Measurements from ENCODE around the gene NUAK2.

Gene NUAK2

DNA sequence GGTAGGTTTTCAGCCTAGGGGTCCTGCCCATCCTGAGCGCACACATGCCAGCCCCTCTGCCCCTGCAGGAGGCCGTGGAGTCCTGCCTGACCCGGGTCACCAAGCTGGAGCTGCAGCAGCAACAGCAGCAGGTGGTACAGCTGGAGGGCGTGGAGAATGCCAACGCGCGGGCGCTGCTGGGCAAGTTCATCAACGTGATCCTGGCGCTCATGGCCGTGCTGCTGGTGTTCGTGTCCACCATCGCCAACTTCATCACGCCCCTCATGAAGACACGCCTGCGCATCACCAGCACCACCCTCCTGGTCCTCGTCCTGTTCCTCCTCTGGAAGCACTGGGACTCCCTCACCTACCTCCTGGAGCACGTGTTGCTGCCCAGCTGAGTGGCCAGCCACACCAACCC lies 49.8 kb downstream of the NUAK2 start:
- no peak for DNase-seq

DNA sequence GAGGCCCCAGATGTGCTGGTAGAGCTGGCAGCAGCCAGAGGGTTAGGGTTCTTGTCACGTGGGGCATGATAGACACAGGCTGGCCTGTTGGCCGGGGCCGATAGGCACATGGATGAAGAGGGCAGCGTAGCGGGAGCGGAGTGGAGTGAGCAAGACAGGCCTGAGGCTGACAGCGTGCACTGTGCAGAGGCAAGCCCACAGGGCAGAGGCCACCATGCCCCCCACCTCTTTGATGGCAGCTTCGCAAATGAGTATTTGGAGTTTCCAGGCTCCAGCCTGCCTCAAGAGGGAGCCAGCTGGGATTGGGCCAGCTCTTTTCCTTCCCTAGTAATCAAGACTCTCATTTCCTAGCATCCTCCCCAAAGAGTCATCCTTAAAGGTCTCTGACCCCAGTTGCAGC lies 50.3 kb downstream of the NUAK2 start:
- DNase-seq, result peak in 1 of 2 donors; percentile 59

DNA sequence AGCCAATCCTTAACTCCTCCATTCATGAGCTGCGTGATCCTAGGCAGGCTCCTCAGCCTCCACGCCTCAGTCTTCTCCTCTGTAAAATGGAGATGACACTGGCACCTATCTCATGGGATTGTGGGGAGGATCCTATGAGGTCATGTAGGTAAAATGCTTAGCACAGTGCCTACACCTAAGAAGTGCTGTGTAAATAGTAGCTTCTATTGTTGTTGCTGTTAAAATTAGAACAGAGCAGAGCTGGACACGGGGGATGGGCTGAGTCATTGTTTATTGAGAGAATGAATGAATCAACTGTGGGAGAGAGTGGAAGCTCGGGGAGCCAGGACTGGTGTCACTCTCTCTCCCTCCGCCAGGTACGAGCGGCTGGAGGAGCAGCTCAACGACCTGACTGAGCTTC lies 50.8 kb downstream of the NUAK2 start:
- DNase-seq, result peak; percentile 48 to 59

DNA sequence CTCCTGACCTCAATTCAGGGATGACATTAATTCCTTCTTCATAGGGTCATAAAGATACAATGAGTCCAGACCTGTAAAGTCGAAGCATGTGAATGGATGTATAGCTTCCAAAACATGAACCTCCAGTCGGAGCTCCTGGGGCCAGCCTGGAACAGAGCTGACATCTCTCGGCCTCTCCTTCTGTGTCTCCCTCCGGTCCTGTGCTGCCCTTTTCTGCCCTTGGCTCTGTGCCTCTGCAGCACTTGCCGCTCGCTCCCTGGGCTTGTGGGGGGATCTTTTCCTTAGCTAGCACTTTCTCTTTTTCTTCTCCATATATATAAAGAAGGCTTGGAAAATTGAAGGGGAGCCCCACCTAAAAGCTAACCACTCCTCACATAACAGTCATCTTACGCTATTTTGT lies 51.3 kb downstream of the NUAK2 start:
- DNase-seq, result no peak

DNA sequence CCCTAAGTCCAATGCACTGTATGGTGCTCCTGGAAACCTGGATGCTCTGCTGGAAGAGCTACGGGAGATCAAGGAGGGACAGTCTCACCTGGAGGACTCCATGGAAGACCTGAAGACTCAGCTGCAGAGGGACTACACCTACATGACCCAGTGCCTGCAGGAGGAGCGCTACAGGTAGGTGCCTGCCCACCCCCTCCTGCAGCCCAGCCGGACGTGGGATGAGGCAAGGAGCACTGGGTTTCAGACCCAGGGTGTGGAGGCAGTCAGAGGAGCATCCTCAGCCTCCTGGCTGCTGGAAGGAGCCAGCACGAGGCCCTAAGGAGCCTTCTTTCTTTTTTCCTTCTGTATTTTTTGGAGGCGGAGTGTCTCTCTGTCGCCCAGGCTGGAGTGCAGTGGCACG lies 51.8 kb downstream of the NUAK2 start:
- DNase-seq, result no peak

DNA sequence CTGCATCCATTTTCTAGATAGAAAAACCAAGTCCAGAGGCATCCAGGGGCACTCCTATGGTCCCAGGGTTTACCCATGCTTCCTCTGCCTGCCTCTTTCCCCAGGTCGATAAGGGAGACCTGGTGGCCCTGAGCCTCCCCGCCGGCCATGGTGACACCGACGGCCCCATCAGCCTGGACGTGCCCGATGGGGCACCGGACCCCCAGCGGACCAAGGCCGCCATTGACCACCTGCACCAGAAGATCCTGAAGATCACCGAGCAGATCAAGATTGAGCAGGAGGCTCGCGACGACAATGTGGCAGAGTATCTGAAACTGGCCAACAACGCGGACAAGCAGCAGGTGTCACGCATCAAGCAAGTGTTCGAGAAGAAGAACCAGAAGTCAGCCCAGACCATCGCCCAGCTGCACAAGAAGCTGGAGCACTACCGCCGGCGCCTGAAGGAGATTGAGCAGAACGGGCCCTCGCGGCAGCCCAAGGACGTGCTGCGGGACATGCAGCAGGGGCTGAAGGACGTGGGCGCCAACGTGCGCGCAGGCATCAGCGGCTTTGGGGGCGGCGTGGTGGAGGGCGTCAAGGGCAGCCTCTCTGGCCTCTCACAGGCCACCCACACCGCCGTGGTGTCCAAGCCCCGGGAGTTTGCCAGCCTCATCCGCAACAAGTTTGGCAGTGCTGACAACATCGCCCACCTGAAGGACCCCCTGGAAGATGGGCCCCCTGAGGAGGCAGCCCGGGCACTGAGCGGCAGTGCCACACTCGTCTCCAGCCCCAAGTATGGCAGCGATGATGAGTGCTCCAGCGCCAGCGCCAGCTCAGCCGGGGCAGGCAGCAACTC lies 52.5 kb downstream of the NUAK2 start:
- DNase-seq, result no peak

DNA sequence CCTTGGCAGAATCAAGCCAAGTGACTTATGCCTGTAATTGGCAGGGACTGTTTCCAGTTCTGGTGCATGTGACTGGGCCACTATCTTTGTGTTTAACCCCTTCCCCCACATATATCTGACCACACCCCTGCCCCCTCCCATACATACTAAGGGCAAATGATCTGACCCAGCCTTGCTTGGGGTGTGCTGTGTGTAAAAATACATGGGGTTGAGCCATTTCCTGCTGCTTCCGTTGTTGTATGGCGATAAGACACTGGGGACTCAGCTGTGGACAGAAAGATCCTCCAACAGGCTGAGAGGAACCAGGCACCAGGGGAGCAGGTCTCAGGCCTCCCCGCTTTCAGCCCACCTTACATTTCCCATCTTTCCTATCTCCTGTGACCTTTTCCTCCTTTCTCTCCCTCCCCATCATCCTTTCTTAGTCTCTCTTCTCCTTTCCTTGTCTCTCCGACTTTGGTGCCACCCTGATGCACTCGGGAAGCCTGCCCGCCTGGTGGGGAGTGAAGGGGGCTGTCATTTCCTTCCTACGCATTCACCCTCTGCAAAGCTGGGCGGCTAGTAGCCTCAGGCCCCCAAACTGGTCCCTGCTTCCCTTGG lies 54.1 kb downstream of the NUAK2 start:
- DNase-seq, result no peak

DNA sequence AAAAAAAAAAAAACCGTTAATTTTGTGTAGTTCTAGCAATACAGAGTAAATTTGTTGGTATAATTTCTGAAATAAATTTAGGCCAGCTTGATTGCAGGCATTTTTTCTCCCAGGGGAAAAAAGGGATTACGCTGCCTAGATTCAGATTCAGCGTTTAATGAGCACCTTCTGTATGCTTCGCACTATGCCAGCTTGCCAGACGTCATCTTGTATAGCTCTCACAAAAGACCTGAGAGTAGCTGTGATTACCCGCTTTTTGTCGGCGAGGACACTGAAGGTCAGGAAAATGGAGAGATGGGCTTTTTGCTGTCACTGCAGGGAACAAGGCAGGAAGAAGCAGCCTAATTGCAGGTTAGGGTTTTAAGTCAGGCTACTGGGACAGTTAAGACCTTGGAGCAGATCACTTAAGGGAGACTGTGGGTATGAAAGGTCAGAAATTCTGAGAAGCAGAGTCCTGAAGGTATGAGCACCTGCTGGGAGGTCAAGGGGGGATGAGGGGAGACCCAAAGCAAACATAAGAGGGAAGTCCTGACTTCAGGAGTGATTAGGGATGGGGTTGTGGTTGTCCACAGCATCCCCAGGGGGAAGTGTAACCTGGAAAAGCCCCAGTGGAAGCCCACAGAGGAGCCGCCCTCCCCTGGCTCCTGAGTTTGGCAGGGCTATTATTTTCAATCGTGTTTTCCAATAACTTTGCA lies 54.8 kb downstream of the NUAK2 start:
- no peak for DNase-seq

DNA sequence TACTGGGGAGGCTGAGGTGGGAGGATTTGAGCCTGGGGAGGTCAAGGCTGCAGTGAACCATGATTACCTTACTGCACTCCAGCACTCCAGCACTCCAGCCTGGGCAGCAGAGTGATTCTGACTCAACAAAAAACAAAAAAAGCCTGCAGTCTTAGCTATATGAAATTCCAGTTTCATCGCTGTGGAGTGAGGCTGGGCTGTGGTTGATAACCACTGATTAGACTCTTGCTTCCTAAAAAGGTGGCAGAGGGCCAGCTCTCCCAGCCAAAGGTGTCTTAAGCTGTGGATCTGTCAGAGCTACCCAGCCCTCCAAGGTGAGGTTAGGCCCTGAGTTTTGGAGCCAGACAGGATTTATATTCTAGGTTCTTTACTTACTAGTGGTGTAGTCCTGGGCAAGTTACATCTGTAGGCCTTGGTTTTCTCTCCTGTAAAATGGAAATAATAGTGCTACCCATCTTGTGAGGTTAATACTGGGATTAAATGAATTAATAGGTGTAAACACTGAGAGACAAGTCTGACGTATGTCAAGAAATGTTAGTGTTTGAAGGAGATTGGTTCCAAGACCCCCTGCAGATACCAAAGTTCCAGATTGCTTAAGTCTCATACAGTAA lies 57.9 kb downstream of the NUAK2 start:
- DNase-seq, result no peak

DNA sequence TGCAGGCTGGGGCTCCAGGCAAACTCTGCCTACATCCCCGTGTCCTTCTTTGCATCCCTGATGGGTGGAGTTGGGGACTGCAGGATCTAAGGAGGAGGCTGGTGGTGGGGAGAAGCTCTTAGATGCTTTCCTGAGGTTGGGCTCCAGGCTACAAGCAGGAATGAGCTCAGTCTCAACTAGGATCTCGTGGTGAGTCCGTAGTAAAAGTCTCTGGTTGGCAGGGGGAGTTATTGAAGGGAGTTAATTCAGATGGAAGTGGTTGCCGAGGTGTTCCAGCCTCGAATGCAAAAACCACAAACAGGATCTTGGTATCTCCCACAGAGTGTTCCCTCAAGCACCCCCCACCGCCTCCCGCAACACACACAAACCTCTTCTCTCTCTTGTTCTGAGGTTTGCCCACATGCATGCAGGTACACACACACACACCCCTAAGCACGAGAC lies 58.8 kb downstream of the NUAK2 start:
- no peak for DNase-seq

DNA sequence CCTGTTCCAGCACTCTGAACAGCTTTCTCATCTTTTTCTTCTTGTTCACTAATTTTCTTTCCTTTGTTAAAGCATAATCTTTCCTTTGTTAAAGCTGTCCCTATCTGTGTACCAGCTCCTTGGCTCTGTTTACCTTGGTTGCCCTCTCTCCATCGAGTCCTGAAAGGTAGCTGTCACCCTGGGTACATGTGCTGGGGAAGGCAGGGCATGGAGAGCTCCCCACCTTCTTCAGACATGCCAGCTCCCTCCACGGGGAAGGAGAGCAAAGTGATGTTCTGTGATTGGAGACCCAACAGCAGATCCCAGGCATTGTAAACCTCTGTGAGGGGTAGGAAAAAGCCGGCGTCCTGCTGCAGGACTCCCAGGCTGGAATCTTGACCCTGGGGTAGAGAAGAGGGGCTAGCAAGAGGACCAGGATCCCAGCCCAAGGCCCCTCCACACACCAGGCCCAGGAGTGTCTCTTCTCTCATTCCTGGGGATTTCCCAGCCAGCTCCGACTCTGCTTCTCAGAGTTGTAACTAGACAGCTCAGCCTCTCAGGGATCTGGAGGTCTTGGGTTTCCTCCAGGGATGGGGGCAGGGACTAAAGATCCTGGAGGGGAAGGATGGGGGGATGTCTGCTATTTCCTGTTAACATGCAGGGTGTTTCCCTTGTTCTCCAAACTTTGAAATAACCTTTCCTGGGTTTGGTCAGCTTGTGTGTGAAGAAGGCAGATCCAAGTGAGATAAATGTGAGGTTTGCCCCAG lies 59.4 kb downstream of the NUAK2 start:
- DNase-seq, result no peak

DNA sequence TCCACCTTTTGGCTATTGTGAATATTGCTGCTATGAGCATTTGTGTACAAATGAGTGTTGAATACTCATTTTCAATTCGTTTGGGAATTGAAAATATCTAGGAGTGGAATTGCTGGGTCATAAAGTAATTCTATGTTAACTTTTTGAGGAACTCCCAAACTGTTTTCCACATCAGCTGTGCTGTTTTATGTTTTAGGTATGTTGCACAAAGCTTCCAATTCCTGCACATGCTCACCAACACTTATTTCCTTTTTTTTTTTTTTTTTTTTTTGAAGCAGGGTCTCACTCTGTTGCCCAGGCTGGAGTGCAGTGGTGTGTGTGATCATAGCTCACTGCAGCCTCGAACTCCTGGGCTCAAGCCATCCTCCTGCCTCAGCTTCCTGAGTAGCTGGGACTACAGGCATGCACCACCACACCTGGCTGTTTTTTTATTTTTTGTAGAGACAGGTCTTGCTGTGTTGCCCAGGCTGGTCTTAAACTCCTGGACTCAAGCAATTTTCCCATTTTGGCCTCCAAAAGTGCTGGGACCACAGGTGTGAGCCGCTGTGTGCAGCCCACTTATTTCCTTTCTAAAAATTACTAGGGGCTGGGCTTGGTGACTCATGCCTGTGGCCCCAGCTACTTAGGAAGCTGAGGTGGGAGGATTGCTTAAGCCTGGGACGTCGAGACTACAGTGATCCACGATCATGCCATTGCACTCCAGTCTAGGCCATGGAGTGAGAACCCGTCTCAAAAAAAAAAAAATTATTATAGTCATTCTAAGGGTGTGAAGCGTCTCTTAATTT lies 60.4 kb downstream of the NUAK2 start:
- no peak for DNase-seq

DNA sequence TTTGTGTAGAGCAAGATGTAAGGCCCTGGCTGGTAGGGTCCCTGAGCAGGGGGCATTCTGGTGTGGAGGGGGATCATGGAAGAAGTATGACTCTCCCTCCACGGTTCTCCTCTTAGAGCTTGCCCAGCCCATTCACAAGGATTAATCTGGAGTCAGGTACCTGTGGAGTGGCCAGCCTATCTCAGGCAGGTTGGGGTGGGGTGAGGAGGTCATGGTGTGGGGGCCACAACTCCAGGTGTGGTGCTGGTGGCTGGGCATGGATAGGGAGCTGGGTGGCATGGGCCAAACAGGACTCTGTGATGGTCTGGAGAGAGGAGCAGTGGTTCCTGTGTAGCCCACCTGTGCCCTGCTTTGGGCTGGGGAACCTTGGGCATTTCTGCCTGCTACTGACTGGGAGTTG lies 61.5 kb downstream of the NUAK2 start:
- DNase-seq, result no peak

DNA sequence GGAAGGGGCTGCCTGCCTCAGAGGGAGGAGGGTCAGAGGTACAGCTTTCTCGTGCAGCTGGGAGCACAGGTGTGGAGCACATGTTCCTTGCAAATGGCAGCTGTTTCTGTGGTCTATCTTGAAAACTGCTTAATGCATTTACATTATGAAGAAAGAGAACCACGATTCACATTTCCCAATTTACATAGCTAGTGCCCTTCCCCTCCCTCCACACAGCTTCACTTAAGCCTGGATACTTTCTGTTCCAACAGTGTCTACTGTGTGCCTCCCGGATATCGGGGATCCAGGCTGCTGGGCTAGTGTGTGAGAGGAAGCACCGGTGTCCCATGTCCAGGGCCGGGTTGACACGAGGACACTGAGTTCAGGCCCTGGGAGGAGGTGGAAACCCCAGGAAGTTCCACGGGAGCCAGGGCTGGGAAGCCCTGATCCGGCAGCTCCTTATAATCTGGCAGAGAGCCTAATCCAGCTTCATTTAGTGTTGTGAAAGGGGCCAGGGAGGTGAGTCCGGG lies 62.2 kb downstream of the NUAK2 start:
- DNase-seq, result no peak

DNA sequence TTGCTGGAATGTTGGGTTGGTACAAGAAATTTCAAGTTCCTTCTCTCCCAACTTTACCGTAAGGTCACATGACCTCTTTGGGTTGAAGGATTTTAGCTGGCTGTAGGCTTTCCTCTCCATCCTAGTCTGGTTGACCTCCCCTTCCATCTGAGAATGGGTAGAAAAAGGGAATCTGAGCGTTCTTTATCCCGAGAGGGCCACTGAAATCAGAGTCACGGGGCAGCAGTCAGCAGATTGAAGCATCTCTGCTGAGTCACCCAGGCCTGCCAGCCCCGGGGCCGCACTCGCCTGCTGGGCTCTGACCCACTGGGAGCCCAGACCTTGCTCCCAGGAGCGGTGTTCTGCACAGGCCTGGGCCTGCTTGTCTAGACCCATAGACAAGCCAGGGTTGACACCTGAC lies 62.8 kb downstream of the NUAK2 start:
- peak; percentile 71 to 75 for DNase-seq

DNA sequence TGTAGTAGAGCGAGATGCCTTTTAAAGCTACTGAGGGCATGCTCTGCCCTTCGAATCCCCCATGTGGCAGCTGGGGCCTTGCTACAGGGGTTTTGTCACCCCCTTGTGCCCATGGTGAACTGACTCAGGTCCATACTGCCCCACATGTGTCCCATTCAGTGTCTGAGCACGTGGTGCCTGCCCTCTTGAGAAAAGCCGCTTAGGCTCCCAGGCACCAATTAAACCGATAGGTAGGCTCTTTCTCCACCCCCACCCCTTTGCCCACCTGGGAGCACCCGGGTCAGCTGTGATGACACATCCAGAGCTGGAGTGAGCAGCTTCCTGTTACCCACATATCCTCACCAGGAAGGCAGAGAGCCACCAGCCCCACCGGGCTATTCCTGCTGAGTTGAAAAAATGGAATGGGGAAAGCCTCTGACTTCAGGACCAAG lies 63.3 kb downstream of the NUAK2 start:
- no peak for DNase-seq

DNA sequence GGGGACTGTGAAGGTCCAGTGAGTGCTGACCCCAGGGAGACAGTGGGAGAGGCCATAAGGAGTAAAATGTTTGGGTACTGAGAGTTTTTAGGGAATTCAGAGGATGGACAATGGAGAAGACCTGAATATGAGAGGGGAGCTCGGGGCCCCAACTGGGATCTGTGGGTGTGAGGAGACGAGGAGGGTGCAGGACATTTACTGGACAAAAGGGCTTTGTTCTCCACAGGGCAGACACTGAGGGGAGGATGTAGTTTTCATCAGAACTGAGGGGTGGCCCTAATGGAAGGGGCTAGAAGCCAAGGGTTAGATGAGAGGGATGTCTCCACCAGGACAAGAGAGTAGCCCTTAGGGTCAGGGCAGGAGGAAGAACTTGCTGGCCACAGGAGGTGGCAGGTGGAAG lies 63.8 kb downstream of the NUAK2 start:
- DNase-seq, result peak; percentile 36 to 58

DNA sequence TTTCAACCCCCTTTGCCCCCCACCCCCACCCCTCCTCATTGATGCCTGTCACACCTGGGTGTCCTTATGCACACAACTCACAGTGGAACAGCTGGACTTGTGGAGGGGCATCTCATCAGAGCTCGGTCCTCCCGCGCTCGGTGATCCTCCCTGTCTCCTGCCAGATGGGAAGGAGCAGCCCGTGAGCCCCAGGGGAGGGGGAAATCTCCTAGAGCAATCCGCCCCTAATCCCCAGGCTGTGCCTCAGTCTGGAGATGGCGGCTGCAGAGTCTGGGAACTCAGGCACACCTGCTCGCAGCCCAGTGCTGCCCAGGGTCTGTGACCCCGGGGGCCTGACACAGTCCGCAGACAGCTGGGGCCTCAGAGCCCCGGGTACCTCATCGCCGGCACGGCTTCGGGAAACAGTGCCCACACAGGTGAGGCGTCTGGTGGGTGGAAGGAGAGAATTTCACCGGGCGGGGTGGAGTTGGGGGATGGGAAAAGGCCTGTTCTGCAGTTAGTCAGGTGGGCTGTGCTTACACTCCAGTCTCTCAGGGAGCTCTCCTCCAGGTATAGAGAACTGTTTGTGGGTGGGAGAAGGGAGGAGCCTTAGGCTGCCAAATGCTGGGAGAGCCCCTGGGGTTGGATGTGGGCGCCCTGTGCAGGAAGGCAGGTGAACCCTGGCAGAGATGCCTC lies 64.5 kb downstream of the NUAK2 start:
- DNase-seq, result no peak

DNA sequence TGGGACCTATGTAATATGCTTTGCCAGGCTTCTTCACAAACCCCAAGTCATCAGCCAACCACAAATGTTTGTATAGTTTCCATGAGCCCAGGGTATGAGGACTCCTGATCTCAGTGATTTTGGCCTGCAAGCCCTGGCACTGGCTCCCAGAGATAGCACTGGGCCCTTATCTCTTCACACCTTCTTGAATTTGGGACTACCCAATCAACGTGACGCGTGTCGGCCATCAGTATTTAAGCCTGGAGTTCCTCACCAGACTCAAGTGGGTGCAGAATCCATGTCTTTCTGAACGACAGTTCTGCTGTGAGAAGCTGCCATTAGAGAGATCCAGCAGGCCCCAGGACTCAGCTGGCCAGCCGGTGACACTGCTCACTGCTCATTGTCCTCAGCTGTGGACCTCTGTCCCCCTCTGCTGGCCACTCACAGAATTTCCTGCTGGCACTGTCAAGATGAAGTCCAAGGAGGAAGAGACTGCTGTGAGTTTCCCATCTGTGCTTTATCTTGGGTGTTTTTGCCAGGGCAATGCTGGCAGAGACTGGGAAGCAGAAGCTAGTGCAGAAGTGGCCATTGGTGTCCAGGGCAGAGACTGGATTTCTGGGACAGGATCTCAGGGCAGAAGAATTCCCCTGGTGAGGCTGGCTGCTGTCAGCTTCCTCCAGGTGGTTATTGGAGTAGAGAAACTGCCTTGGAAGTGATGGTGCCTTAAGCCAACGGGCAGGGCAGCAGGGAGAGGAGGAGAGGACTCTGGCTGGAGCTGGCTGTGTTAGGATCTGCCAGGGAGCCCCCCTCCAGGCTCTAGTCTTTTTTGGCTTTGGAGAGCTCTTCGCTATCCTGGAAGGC lies 65.4 kb downstream of the NUAK2 start:
- peak; percentile 87 to 90 for DNase-seq

Data from hippocampal formation (tissue), 2 donors.